NT2/D1 (cell line): Measurements from ENCODE around the gene CARD9.
"Not testable (repeated sequence)": the region's sequence is repeated elsewhere in the genome, so short reads cannot be mapped to it uniquely, and the experiment has no call there.

Experiments used
- DNase-seq: peaks from one replicate; pipeline ENCODE4 v3.0.0-alpha.2; 2011; ENCODE audit warnings: low read depth, low spot score
- H3K27me3 ChIP-seq: 2 replicates; pipeline ENCODE4 v1.6.0; 2011; ENCODE audit warnings: mild to moderate bottlenecking; ENCODE audit not compliant: insufficient read length, insufficient read depth
- H3K36me3 ChIP-seq: 2 replicates; pipeline ENCODE4 v1.6.1; 2011; ENCODE audit warnings: mild to moderate bottlenecking, low read length, mixed read lengths; ENCODE audit not compliant: insufficient read depth, insufficient read length
- H3K4me1 ChIP-seq: 2 replicates; pipeline ENCODE4 v1.5.1; 2011; ENCODE audit not compliant: insufficient read depth, insufficient read length
- H3K4me3 ChIP-seq: 2 replicates; pipeline ENCODE4 v1.5.1; 2011; ENCODE audit warnings: low read depth; ENCODE audit not compliant: insufficient read length
- H3K9ac ChIP-seq: 2 replicates; pipeline ENCODE4 v1.6.0; 2011; ENCODE audit warnings: low read depth; ENCODE audit not compliant: insufficient read length
- H3K9me3 ChIP-seq: 2 replicates; pipeline ENCODE4 v1.5.1; 2011; ENCODE audit warnings: mild to moderate bottlenecking, low read length; ENCODE audit not compliant: insufficient read depth
- SUZ12 ChIP-seq: IDR thresholded peaks from 2 replicates; pipeline ENCODE4 v1.6.1; 2011; ENCODE audit not compliant: insufficient read length, insufficient read depth; ENCODE audit errors: extremely low read depth
- YY1 ChIP-seq: IDR thresholded peaks from 2 replicates; pipeline ENCODE4 v1.6.1; 2011; ENCODE audit not compliant: insufficient read length, insufficient read depth
- ZNF274 ChIP-seq: IDR thresholded peaks from 2 replicates; pipeline ENCODE4 v1.6.1; 2011; ENCODE audit warnings: mild to moderate bottlenecking, low read depth, low read length

Gene CARD9

DNA sequence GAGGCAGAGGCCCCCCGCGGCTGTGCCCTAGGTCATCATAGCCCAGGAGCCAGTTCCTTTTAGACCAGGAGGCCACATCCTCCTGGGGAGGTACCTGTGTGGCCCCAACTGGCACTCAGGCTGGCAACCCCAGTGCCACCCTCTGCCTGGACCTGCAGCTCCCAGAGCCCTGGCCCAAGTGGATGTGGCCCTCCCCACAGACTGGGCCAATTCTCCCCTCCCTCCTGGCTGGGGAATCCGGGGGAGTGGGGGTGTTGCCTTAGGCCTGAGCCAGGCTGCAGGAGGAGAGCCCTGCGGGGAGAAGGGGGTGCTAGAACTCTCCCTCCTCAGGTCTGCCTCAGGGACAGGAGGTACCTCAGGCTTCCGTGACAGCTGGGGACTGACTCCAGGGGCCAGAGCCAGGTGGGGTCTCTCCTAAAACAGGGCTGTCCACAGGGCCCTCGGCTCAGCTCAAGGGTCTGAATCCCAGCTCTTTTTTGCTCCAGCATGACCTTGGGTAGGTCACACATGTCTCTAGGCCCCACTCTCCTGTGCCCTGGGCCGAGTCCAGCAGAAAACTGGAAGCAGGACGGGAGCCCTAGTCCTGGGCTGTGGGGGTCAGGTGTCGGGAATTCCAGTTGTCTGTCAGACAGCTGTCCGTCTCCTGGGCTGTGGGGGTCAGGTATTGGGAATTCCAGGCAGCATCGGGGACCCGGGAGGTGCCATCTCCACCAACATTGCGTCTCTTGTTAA is 19.5 kb downstream of the CARD9 start:
- H3K9ac ChIP-seq = no peak overlapping the region
- H3K4me3 ChIP-seq = no peak overlapping the region
- peaks cover 13% of the 10 kb centered on the region for H3K4me1 ChIP-seq
- H3K36me3 ChIP-seq = peaks cover 43% of the 10 kb centered on the region
- DNase-seq = no peak
- TF ChIP-seq YY1 (no peak), ZNF274 (no peak), SUZ12 (no peak)
- no peaks in the 10 kb centered on the region; the same call in 1 of the 2 replicates for H3K9me3 ChIP-seq
- H3K27me3 ChIP-seq = no peaks in the 10 kb centered on the region

DNA sequence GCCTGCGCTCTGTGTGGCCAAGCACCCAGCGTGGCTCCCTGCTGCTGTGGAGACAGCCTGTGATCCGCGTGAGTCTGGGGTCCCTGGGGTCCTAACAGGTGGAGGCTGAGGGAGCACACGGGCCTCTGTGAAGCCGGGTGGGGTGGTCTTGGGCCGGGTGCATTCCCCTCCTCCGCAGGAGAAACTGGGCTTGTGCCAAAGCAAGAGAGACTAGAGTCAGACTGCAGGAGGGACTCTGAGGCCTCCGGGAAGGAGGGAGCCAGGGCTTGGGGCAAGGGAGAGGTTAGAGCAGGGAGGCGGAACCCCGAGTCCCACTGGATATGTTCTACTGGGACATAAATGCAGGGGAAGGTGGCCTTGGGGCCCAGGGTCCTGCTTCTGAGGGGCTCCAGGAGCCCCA is 20.4 kb downstream of the CARD9 start:
- Histone ChIP-seq H3K36me3 (peaks cover 39% of the 10 kb centered on the region), H3K4me3 (no peak overlapping the region), H3K4me1 (peaks cover 14% of the 10 kb centered on the region), H3K9me3 (no peaks in the 10 kb centered on the region; the same call in 1 of the 2 replicates), H3K9ac (no peak overlapping the region), H3K27me3 (no peaks in the 10 kb centered on the region)
- TF ChIP-seq ZNF274 (no peak), SUZ12 (no peak), YY1 (no peak)
- no peak for DNase-seq

DNA sequence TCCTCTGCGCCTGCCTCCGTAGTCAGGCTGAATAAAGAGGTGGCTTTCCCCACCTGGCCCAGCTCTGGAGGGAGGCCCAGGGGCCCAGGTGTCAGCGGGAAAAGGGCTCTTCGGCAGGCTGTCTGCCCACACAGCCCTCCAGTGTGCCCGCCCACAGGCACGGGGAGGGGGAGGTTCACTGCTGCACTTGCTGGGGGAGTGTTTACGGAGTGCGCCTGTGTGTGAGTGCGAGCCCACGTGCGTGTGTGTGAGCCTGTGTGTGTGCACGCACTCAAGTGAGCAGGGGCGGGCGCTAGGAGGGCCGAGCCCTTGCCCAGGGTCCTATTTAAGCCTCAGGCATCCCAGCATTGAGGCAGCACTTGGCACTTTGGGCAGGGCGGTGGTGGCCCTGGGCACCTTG is 20.8 kb downstream of the CARD9 start:
- peaks cover 18% of the 10 kb centered on the region for H3K4me1 ChIP-seq
- DNase-seq = no peak
- H3K27me3 ChIP-seq = no peaks in the 10 kb centered on the region
- peak overlapping the region; percentile 42 for H3K9ac ChIP-seq
- H3K4me3 ChIP-seq = no peak overlapping the region
- no peak for TF ChIP-seq SUZ12
- no peak for TF ChIP-seq YY1
- no peak for TF ChIP-seq ZNF274
- no peaks in the 10 kb centered on the region; the same call in 1 of the 2 replicates for H3K9me3 ChIP-seq
- H3K36me3 ChIP-seq = peaks cover 34% of the 10 kb centered on the region

DNA sequence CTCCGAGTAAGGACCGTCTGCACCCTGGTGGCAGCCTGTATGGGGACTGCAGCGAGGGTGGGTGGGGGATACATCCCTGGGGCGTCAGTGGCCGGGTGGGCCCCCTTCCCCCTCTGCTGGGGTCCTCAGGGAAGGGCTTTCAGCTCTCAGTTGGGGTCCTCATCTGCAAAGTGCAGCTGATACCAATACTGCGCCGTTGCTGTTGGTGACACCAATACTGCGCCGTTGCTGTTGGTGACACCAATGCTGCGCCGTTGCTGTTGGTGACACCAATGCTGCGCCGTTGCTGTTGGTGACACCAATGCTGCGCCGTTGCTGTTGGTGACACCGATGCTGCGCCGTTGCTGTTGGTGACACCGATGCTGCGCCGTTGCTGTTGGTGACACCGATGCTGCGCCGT is 21.6 kb downstream of the CARD9 start:
- H3K4me1 ChIP-seq = peaks cover 19% of the 10 kb centered on the region
- peaks cover 26% of the 10 kb centered on the region for H3K36me3 ChIP-seq
- H3K27me3 ChIP-seq, H3K4me3 ChIP-seq, DNase-seq, H3K9ac ChIP-seq, H3K9me3 ChIP-seq: not testable (repeated sequence)

DNA sequence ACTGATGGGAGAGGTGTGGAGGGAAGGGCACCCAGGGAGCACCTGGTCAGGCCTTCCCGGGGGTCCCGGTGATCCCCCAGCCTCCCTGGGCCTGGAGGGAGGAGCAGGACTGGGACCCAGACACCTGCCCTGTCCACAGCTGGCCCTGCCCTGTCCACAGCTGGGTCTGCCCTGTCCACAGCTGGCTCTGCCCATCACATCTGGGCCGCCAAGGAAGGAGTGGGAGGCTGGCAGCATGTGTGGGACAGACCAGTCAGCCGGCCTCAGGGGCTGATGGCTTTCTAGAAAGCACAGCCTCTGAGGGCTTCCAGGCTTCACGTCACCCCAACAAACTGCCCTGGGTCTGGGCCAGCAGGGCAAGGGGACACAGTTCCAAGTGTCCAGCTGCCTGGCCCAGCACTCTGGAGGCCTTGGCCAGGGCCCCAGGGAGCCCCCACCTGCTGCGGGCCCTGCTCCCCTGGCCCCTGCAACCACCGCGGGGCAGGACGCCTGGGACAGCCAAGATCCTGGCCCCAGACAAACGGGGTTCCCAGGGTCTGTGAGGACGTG is 22.1 kb downstream of the CARD9 start:
- Histone ChIP-seq H3K4me1 (peaks cover 24% of the 10 kb centered on the region), H3K36me3 (peaks cover 21% of the 10 kb centered on the region), H3K9ac (no peak overlapping the region), H3K9me3 (no peaks in the 10 kb centered on the region; the same call in 1 of the 2 replicates), H3K4me3 (no peak overlapping the region), H3K27me3 (no peaks in the 10 kb centered on the region)
- DNase-seq = no peak
- no peak for TF ChIP-seq YY1
- no peak for TF ChIP-seq ZNF274
- no peak for TF ChIP-seq SUZ12

DNA sequence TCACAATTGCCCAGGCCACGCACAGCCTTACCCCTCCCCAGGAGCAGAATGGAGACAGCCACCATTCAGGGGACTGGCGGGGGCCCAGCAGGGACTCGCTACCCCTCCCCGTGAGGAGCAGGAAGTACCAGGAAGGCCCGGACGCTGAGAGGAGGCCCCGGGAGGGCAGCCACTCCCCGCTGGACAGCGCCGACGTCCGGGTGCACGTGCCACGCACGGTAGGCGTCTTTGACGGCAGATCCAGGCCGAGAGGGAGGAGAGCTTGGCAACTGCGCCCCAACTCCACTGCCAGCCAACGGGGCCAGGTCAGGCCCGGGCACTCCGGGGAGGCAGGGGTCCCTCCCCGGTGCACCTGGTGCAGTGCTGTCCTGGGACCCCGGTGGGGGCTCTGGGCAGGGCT is 23.9 kb downstream of the CARD9 start:
- Histone ChIP-seq H3K4me3 (no peak overlapping the region), H3K27me3 (no peaks in the 10 kb centered on the region), H3K9me3 (no peaks in the 10 kb centered on the region; the same call in 1 of the 2 replicates), H3K36me3 (peaks cover 17% of the 10 kb centered on the region), H3K4me1 (peaks cover 30% of the 10 kb centered on the region), H3K9ac (no peak overlapping the region)
- DNase-seq = no peak
- no peak for TF ChIP-seq SUZ12
- no peak for TF ChIP-seq YY1
- no peak for TF ChIP-seq ZNF274

DNA sequence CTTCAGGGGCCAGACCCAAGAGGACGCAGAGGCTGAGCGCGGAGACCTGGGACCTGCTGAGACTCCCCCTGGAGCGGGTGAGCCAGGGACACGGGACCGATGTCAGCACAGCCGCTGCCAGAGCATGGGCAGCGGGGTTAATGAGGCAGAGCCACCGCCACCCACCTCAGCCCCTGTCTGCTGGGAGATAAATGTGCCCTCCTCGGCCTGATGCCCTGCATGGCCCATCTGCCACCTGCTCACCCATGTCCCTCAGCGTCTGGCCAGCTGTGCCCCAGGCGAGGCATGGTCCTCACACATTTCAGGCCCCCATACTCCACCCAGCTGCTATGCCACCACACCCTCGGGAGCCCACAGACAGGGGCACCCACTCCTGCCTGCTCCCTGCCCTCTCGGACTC is 24.8 kb downstream of the CARD9 start:
- no peak overlapping the region for H3K4me3 ChIP-seq
- DNase-seq = no peak
- H3K9me3 ChIP-seq = no peaks in the 10 kb centered on the region; the same call in 1 of the 2 replicates
- H3K27me3 ChIP-seq = no peaks in the 10 kb centered on the region
- H3K9ac ChIP-seq = no peak overlapping the region
- H3K4me1 ChIP-seq = peaks cover 28% of the 10 kb centered on the region
- TF ChIP-seq YY1 (no peak), ZNF274 (no peak), SUZ12 (no peak)
- peaks cover 20% of the 10 kb centered on the region for H3K36me3 ChIP-seq
